Astrocyte (in vitro differentiated cells and primary cell): ENCODE measurements around the gene GBGT1. TPM values are rescaled to one million over a fixed set of nuclear protein-coding genes. Genes with fewer than 3 reads are reported as not detected.

Experiments used
- DNase-seq: peaks from one replicate; pipeline ENCODE4 v3.0.0-alpha.2; 2010; ENCODE audit warnings: low read depth
- FAIRE-seq: peaks from 2 replicates; lab custom pipeline; 2011; peaks lifted over from hg19 to GRCh38; lab: Jason Lieb, UNC
- H2AFZ ChIP-seq: 2 replicates; pipeline ENCODE4 v1.6.0; 2012; ENCODE audit warnings: low read depth, low read length, inconsistent platforms
- H3K27ac ChIP-seq: 2 replicates; pipeline ENCODE4 v1.5.1; 2011; ENCODE audit warnings: low read depth, low read length, inconsistent platforms
- H3K27me3 ChIP-seq: 2 replicates; pipeline ENCODE4 v1.6.0; 2011; ENCODE audit warnings: low read length, inconsistent platforms; ENCODE audit not compliant: insufficient read depth
- H3K36me3 ChIP-seq: 2 replicates; pipeline ENCODE4 v1.5.1; 2011; ENCODE audit warnings: low read length, inconsistent platforms; ENCODE audit not compliant: insufficient read depth
- H3K4me1 ChIP-seq: 2 replicates; pipeline ENCODE4 v1.5.1; 2011; ENCODE audit warnings: low read length, inconsistent platforms; ENCODE audit not compliant: insufficient read depth
- H3K4me2 ChIP-seq: 2 replicates; pipeline ENCODE4 v1.6.0; 2012; ENCODE audit warnings: low read length, inconsistent platforms
- H3K4me3 ChIP-seq: 2 replicates; pipeline ENCODE4 v1.5.1; 2011; ENCODE audit warnings: low read depth, mild to moderate bottlenecking, low read length, inconsistent platforms; ENCODE audit not compliant: insufficient read depth
- H3K79me2 ChIP-seq: 2 replicates; pipeline ENCODE4 v1.6.0; 2012; ENCODE audit warnings: mild to moderate bottlenecking, low read length, inconsistent platforms; ENCODE audit not compliant: insufficient read depth
- H3K9ac ChIP-seq: 2 replicates; pipeline ENCODE4 v1.6.0; 2012; ENCODE audit warnings: mild to moderate bottlenecking, low read length, inconsistent platforms
- H3K9me3 ChIP-seq: 2 replicates; pipeline ENCODE4 v1.5.1; 2012; ENCODE audit warnings: low read depth, mild to moderate bottlenecking, low read length, inconsistent platforms; ENCODE audit not compliant: insufficient read depth
- H4K20me1 ChIP-seq: 2 replicates; pipeline ENCODE4 v1.6.0; 2012; ENCODE audit warnings: low read length, inconsistent platforms; ENCODE audit not compliant: insufficient read depth
- H3K27ac Mint-ChIP-seq: one replicate; pipeline ENCODE4 v1.8.0; 2021; ENCODE audit warnings: mild to moderate bottlenecking, mixed read lengths; ENCODE audit not compliant: unreplicated experiment
- H3K27me3 Mint-ChIP-seq: one replicate; pipeline ENCODE4 v1.8.0; 2021; ENCODE audit warnings: low read depth, mixed read lengths; ENCODE audit not compliant: unreplicated experiment
- H3K36me3 Mint-ChIP-seq: one replicate; pipeline ENCODE4 v1.8.0; 2021; ENCODE audit warnings: low read depth, mixed read lengths; ENCODE audit not compliant: unreplicated experiment
- H3K4me1 Mint-ChIP-seq: one replicate; pipeline ENCODE4 v1.8.0; 2021; ENCODE audit warnings: low read depth, mixed read lengths; ENCODE audit not compliant: unreplicated experiment
- H3K4me3 Mint-ChIP-seq: one replicate; pipeline ENCODE4 v1.8.0; 2021; ENCODE audit warnings: mild to moderate bottlenecking, moderate library complexity, mixed read lengths; ENCODE audit not compliant: unreplicated experiment
- H3K9me3 Mint-ChIP-seq: one replicate; pipeline ENCODE4 v1.8.0; 2021; ENCODE audit warnings: mild to moderate bottlenecking, mixed read lengths; ENCODE audit not compliant: unreplicated experiment
- EZH2 ChIP-seq: IDR thresholded peaks from 2 replicates; pipeline ENCODE4 v1.6.1; 2012; ENCODE audit warnings: mild to moderate bottlenecking, low read length, inconsistent platforms; ENCODE audit not compliant: insufficient read depth
- total RNA-seq: library from RNA; stranded (reverse); gene quantifications from 2 replicates; pipeline ENCODE4 v1.2.1, GENCODE V29; 2021
- TF ChIP-seq, protein P1 (sequence below): IDR thresholded peaks from 2 replicates; pipeline ENCODE4 v1.5.1; 2011; ENCODE audit warnings: low read depth, mild to moderate bottlenecking, inconsistent platforms, low read length, moderate library complexity; ENCODE audit not compliant: insufficient read depth

The GBGT1 gene
- total RNA-seq, 1 donor from 2014 or later: 8.5 TPM

DNA sequence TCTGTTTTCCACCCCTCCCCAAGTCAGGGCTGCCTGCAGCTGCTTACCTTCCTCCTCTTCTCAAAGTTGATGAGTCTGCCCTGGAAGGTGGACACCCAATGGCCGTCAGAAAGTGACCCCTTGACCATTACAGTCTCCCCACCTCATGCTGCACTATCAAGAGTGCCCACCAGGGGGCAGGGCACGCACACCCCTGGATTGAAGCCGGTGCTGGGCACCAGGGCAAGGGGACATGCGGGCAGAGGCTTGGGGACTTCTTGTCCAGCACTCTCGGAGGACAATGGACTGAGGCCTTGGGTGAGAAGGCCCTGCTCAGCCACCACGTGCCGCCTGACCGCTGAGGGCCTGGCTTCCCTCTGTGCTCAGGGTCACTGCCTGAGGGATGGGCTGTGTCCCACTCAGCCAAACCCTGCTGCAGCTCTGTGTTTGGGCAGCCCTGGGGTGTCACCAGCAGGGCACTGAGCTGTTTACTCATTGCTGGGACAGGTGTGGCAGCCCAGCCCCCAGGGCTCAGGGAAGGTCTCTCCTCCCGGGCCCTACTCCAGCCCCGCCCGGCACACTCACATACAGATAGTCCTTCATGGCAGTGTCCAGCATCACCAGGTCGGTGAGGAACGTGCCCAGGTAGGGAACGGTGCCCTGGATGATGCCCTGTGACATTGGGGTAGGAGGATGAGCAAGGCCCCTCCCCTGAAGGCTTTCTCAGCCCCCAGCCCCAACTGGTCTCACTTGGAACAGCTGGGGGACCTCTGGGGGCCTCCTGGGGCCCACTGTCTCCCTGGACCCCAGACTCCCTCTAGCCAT, 60.3 kb downstream of the GBGT1 start:
- no peak overlapping the region for H3K4me3 Mint-ChIP-seq
- Histone ChIP-seq H3K4me2 (no peak overlapping the region), H4K20me1 (peaks cover 16% of the 10 kb centered on the region), H3K9ac (no peak overlapping the region), H3K79me2 (no peaks in the 10 kb centered on the region), H2AFZ (no peak overlapping the region), H3K36me3 (peaks cover 13% of the 10 kb centered on the region), H3K9me3 (no peaks in the 10 kb centered on the region), H3K27me3 (no peaks in the 10 kb centered on the region), H3K4me3 (no peak overlapping the region), H3K4me1 (no peaks in the 10 kb centered on the region), H3K27ac (no peak overlapping the region)
- no peaks in the 10 kb centered on the region for H3K9me3 Mint-ChIP-seq
- H3K27me3 Mint-ChIP-seq: no peaks in the 10 kb centered on the region
- DNase-seq: no peak
- H3K4me1 Mint-ChIP-seq: no peaks in the 10 kb centered on the region
- TF ChIP-seq, protein P1, sequence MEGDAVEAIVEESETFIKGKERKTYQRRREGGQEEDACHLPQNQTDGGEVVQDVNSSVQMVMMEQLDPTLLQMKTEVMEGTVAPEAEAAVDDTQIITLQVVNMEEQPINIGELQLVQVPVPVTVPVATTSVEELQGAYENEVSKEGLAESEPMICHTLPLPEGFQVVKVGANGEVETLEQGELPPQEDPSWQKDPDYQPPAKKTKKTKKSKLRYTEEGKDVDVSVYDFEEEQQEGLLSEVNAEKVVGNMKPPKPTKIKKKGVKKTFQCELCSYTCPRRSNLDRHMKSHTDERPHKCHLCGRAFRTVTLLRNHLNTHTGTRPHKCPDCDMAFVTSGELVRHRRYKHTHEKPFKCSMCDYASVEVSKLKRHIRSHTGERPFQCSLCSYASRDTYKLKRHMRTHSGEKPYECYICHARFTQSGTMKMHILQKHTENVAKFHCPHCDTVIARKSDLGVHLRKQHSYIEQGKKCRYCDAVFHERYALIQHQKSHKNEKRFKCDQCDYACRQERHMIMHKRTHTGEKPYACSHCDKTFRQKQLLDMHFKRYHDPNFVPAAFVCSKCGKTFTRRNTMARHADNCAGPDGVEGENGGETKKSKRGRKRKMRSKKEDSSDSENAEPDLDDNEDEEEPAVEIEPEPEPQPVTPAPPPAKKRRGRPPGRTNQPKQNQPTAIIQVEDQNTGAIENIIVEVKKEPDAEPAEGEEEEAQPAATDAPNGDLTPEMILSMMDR: peak; percentile 86
- TF ChIP-seq EZH2: no peak
- H3K36me3 Mint-ChIP-seq: peaks cover 27% of the 10 kb centered on the region
- FAIRE-seq: no peak
- H3K27ac Mint-ChIP-seq: peak overlapping the region; percentile 47

Other genes starting within 250 kb of the GBGT1 start
- gene TSC1, start 219.3 kb downstream of the GBGT1 start, total RNA-seq: 45.5 and 50.6 TPM in 2 replicates
- not detected in 2 replicates for gene GFI1B, start 185.2 kb downstream of the GBGT1 start, total RNA-seq
- 46.4 and 49.9 TPM in 2 replicates for gene GTF3C5, start 132.9 kb downstream of the GBGT1 start, total RNA-seq
- 2.3 and 3.4 TPM in 2 replicates for gene CEL, start 101.9 kb downstream of the GBGT1 start, total RNA-seq
- 41.2 and 46.6 TPM in 2 replicates for gene RALGDS, start 42.7 kb downstream of the GBGT1 start, total RNA-seq
- gene OBP2B, start 45.3 kb upstream of the GBGT1 start, total RNA-seq: not detected in 2 replicates
- gene ABO, start 111.3 kb upstream of the GBGT1 start, total RNA-seq: 0.10 TPM in 1 of 2 replicates, not detected in the other
- gene SURF6, start 172.3 kb upstream of the GBGT1 start, total RNA-seq: 22.2 and 25.1 TPM in 2 replicates
- gene MED22, start 184.2 kb upstream of the GBGT1 start, total RNA-seq: 25.2 and 28.8 TPM in 2 replicates
- 1,213 and 1,364 TPM in 2 replicates for gene RPL7A, start 184.3 kb upstream of the GBGT1 start, total RNA-seq
- gene SURF1, start 192.6 kb upstream of the GBGT1 start, total RNA-seq: 35.7 and 35.9 TPM in 2 replicates
- 18.8 and 20.0 TPM in 2 replicates for gene SURF2, start 192.6 kb upstream of the GBGT1 start, total RNA-seq
- 338 and 374 TPM in 2 replicates for gene SURF4, start 212.1 kb upstream of the GBGT1 start, total RNA-seq
- 0.58 and 0.82 TPM in 2 replicates for gene STKLD1, start 212.5 kb upstream of the GBGT1 start, total RNA-seq